Liver (tissue), 3 donors: Measurements from ENCODE around the gene EPS8.

Source experiments
- ATF3 ChIP-seq: IDR thresholded peaks from 2 replicates; pipeline ENCODE4 v1.6.1; 2016; ENCODE audit warnings: antibody characterized with exemption
- CTCF ChIP-seq: fragments of 150-350 bp; IDR thresholded peaks from 2 replicates; pipeline ENCODE4 v1.5.1; 2017; ENCODE audit warnings: improper control_type of control experiment, low read depth, low read length; ENCODE audit not compliant: missing input control
- EGR1 ChIP-seq, 2 donors: IDR thresholded peaks; 2 replicates each; pipeline ENCODE4 v1.6.1; 2016 to 2018; ENCODE audit warnings: antibody characterized with exemption in 2 of 2, low read depth in 2 of 2
- FOXA2 ChIP-seq: IDR thresholded peaks from 2 replicates; pipeline ENCODE4 v1.6.1; 2016; ENCODE audit warnings: antibody characterized with exemption
- GABPA ChIP-seq, 2 donors: IDR thresholded peaks in 1 of 2; conservative IDR thresholded peaks in 1 of 2; 2 replicates each; pipeline ENCODE4 v1.6.1; 2016; ENCODE audit warnings: antibody characterized with exemption in 2 of 2, mild to moderate bottlenecking in 1 of 2, moderate library complexity in 1 of 2
- HNF4G ChIP-seq: IDR thresholded peaks from 2 replicates; pipeline ENCODE4 v1.6.1; 2016; ENCODE audit warnings: antibody characterized with exemption
- JUND ChIP-seq, 2 donors: IDR thresholded peaks; 2 replicates each; pipeline ENCODE4 v1.6.1; 2016; ENCODE audit warnings: antibody characterized with exemption in 2 of 2
- RAD21 ChIP-seq, 2 donors: IDR thresholded peaks; 2 replicates each; pipeline ENCODE4 v1.6.1; 2016; ENCODE audit warnings: antibody characterized with exemption in 2 of 2, mild to moderate bottlenecking in 2 of 2
- REST ChIP-seq: IDR thresholded peaks from 2 replicates; pipeline ENCODE4 v1.6.1; 2016; ENCODE audit warnings: antibody characterized with exemption, mild to moderate bottlenecking
- RXRA ChIP-seq, 2 donors: IDR thresholded peaks; 2 replicates each; pipeline ENCODE4 v1.6.1; 2017 to 2018; ENCODE audit warnings: antibody characterized with exemption in 2 of 2, mild to moderate bottlenecking in 1 of 2
- SP1 ChIP-seq: IDR thresholded peaks from 2 replicates; pipeline ENCODE4 v1.6.1; 2018; ENCODE audit warnings: antibody characterized with exemption, mild to moderate bottlenecking
- TAF1 ChIP-seq: conservative IDR thresholded peaks from 2 replicates; pipeline ENCODE4 v1.6.1; 2016; ENCODE audit warnings: antibody characterized with exemption, mild to moderate bottlenecking
- YY1 ChIP-seq: IDR thresholded peaks from 2 replicates; pipeline ENCODE4 v1.6.1; 2016; ENCODE audit warnings: antibody characterized with exemption, mild to moderate bottlenecking
- ZBTB33 ChIP-seq: IDR thresholded peaks from 2 replicates; pipeline ENCODE4 v1.6.1; 2016; ENCODE audit warnings: antibody characterized with exemption
- donor health status: healthy.
- donor health status: healthy.

- no peak for TF ChIP-seq CTCF
- no peak for TF ChIP-seq HNF4G
- no peak for TF ChIP-seq RXRA (IDR thresholded peaks at IDR 0.05)
- TF ChIP-seq ZBTB33, result no peak
- TF ChIP-seq EGR1 (IDR thresholded peaks at IDR 0.05; ENCODE audit: low read depth in 2 of 2), result no peak
- TF ChIP-seq REST, result no peak
- TF ChIP-seq JUND (IDR thresholded peaks at IDR 0.05), result no peak
- TF ChIP-seq RAD21 (IDR thresholded peaks at IDR 0.05), result no peak
- no peak for TF ChIP-seq GABPA (IDR thresholded peaks at IDR 0.05 in 1 of 2, conservative IDR thresholded peaks at IDR 0.05 in 1 of 2)
- TF ChIP-seq ATF3, result no peak
- no peak for TF ChIP-seq TAF1
- no peak for TF ChIP-seq SP1
- TF ChIP-seq YY1, result no peak
- no peak for TF ChIP-seq FOXA2
These were observed 138.6 kb downstream of the EPS8 start for GRCh38 chr12:15650399-15651128.
